Measurements from ENCODE around the gene MAP1B. TPM values are rescaled to one million over a fixed set of nuclear protein-coding genes. Genes with fewer than 3 reads are reported as not detected.

The MAP1B gene
- total RNA-seq, 2 donors from 2014 or later, result 87.9 to 93.3 TPM

DNA sequence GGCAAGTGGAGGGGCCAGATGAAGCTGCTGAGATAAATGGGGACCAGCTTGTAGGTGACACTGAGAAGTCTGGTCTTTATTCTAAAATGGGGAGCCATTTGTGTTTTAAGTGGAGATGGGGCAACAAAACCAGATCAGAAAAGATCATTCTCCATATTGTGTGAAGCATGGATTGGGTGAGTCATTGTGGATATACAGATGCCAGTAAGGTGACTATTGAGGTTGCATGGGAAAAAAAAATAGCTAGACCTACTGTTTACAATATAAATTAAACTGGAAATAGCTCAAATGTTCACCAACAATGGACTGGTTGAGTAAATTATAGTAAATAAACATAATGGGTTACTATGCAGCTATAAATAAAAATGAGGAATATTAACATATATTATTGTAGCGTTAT lies 5.4 kb upstream of the MAP1B start:
- H3K27ac ChIP-seq (ENCODE audit: low read depth, low read length), result no peak overlapping the region
- no peak for DNase-seq
- Mint-ChIP-seq H3K4me3 (no peak overlapping the region), H3K9me3 (no peaks in the 10 kb centered on the region), H3K36me3 (ENCODE audit: low read depth) (no peaks in the 10 kb centered on the region), H3K27me3 (ENCODE audit: insufficient read depth) (no peaks in the 10 kb centered on the region), H3K27ac (no peak overlapping the region), H3K4me1 (peaks cover 13% of the 10 kb centered on the region)
- no peaks in the 10 kb centered on the region for H3K9me3 ChIP-seq (ENCODE audit: control insufficient read depth, low read length)
- no peaks in the 10 kb centered on the region for H3K27me3 ChIP-seq (ENCODE audit: control insufficient read depth, insufficient read depth, low read length, poor library complexity, severe bottlenecking)
- TF ChIP-seq, protein P1, sequence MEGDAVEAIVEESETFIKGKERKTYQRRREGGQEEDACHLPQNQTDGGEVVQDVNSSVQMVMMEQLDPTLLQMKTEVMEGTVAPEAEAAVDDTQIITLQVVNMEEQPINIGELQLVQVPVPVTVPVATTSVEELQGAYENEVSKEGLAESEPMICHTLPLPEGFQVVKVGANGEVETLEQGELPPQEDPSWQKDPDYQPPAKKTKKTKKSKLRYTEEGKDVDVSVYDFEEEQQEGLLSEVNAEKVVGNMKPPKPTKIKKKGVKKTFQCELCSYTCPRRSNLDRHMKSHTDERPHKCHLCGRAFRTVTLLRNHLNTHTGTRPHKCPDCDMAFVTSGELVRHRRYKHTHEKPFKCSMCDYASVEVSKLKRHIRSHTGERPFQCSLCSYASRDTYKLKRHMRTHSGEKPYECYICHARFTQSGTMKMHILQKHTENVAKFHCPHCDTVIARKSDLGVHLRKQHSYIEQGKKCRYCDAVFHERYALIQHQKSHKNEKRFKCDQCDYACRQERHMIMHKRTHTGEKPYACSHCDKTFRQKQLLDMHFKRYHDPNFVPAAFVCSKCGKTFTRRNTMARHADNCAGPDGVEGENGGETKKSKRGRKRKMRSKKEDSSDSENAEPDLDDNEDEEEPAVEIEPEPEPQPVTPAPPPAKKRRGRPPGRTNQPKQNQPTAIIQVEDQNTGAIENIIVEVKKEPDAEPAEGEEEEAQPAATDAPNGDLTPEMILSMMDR (conservative IDR thresholded peaks at IDR 0.05), result no peak
- WGBS, 2 experiments (ENCODE audit: insufficient coverage in 1 of 2, insufficient read length in 1 of 2), result no CpG with 5 or more reads among the region's 1 CpG
- no peak overlapping the region for H3K9ac ChIP-seq (ENCODE audit: extremely low read depth, low read length, poor library complexity, severe bottlenecking)
- no peaks in the 10 kb centered on the region for H3K36me3 ChIP-seq (ENCODE audit: control insufficient read depth, insufficient read depth, low read length)
- no peak overlapping the region for H3K4me3 ChIP-seq (ENCODE audit: low read length)
- peaks cover 2% of the 10 kb centered on the region for H3K4me1 ChIP-seq (ENCODE audit: control insufficient read depth, insufficient read depth, low read length)

GRCh38 chr5:72106817-72107130 lies 501 bp upstream of the MAP1B start:
- no peaks in the 10 kb centered on the region for H3K27me3 ChIP-seq (ENCODE audit: control insufficient read depth, insufficient read depth, low read length, poor library complexity, severe bottlenecking)
- TF ChIP-seq, protein P1 (conservative IDR thresholded peaks at IDR 0.05), result no peak
- Mint-ChIP-seq H3K4me1 (peaks cover 26% of the 10 kb centered on the region), H3K27me3 (ENCODE audit: insufficient read depth) (no peaks in the 10 kb centered on the region), H3K4me3 (peak overlapping the region; percentile 85), H3K9me3 (no peaks in the 10 kb centered on the region), H3K27ac (peak overlapping the region; percentile 95), H3K36me3 (ENCODE audit: low read depth) (peaks cover 6% of the 10 kb centered on the region)
- no peak for DNase-seq
- H3K4me1 ChIP-seq (ENCODE audit: control insufficient read depth, insufficient read depth, low read length), result peaks cover 7% of the 10 kb centered on the region
- H3K4me3 ChIP-seq (ENCODE audit: low read length), result peak overlapping the region; percentile 97
- 13 to 80% methylated on average over 2 to 10 of the region's 11 CpGs for WGBS, 2 experiments (ENCODE audit: insufficient coverage in 1 of 2, insufficient read length in 1 of 2)
- peaks cover 22% of the 10 kb centered on the region for H3K36me3 ChIP-seq (ENCODE audit: control insufficient read depth, insufficient read depth, low read length)
- peak overlapping the region; percentile 96 for H3K27ac ChIP-seq (ENCODE audit: low read depth, low read length)
- no peaks in the 10 kb centered on the region for H3K9me3 ChIP-seq (ENCODE audit: control insufficient read depth, low read length)
- H3K9ac ChIP-seq (ENCODE audit: extremely low read depth, low read length, poor library complexity, severe bottlenecking), result peak overlapping the region; percentile 45

DNA sequence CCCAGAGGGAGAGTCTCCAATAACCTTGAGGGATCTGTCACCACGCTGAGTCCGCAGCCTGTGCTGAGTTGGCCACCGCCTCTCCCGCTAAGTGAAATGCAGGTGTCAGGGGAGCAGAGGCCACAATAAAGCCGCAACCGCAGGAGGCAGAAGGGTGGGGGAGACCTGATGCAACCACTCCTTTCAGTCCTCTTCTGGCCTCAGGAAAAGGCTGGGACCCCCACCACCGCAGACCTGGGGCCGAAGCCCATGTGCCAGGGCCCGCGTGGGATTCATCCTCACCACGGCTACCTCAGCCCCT lies 576 bp downstream of the MAP1B start:
- H3K27ac ChIP-seq (ENCODE audit: low read depth, low read length), result peak overlapping the region; percentile 96
- peaks cover 6% of the 10 kb centered on the region for H3K36me3 Mint-ChIP-seq (ENCODE audit: low read depth)

More for the DNA sequence above, 576 bp downstream of the MAP1B start:
- peak overlapping the region; percentile 83 for H3K9ac ChIP-seq (ENCODE audit: extremely low read depth, low read length, poor library complexity, severe bottlenecking)
- H3K4me1 ChIP-seq (ENCODE audit: control insufficient read depth, insufficient read depth, low read length), result peaks cover 11% of the 10 kb centered on the region
- 0% methylated on average over 4 to 11 of the region's 11 CpGs for WGBS, 2 experiments (ENCODE audit: insufficient coverage in 1 of 2, insufficient read length in 1 of 2)
- Mint-ChIP-seq H3K27ac (peak overlapping the region; percentile 75), H3K27me3 (ENCODE audit: insufficient read depth) (no peaks in the 10 kb centered on the region), H3K9me3 (no peaks in the 10 kb centered on the region), H3K4me1 (peaks cover 26% of the 10 kb centered on the region), H3K4me3 (peak overlapping the region; percentile 85)
- H3K27me3 ChIP-seq (ENCODE audit: control insufficient read depth, insufficient read depth, low read length, poor library complexity, severe bottlenecking), result no peaks in the 10 kb centered on the region
- TF ChIP-seq, protein P1 (conservative IDR thresholded peaks at IDR 0.05), result no peak
- DNase-seq, result peak; percentile 80
- peak overlapping the region; percentile 97 for H3K4me3 ChIP-seq (ENCODE audit: low read length)
- H3K9me3 ChIP-seq (ENCODE audit: control insufficient read depth, low read length), result no peaks in the 10 kb centered on the region
- H3K36me3 ChIP-seq (ENCODE audit: control insufficient read depth, insufficient read depth, low read length), result peaks cover 31% of the 10 kb centered on the region
